Urinary bladder (tissue), 4 donors: ENCODE measurements around the gene SVOP. TPM values are rescaled to one million over a fixed set of nuclear protein-coding genes. Genes with fewer than 3 reads are reported as not detected.
"Not testable (repeated sequence)": the region's sequence is repeated elsewhere in the genome, so short reads cannot be mapped to it uniquely, and the experiment has no call there.

Source experiments
- DNase-seq: peaks from one replicate; pipeline ENCODE4 v3.0.0-alpha.2; 2015; ENCODE audit errors: extremely low spot score
- H3K27ac ChIP-seq: one replicate; pipeline ENCODE4 v1.5.1; 2013; ENCODE audit warnings: low read depth, mild to moderate bottlenecking, moderate library complexity
- H3K36me3 ChIP-seq: one replicate; pipeline ENCODE4 v1.6.1; 2013; ENCODE audit warnings: mild to moderate bottlenecking, moderate library complexity; ENCODE audit not compliant: insufficient read depth
- H3K4me1 ChIP-seq: one replicate; pipeline ENCODE4 v1.6.1; 2013; ENCODE audit warnings: mild to moderate bottlenecking, moderate library complexity; ENCODE audit not compliant: insufficient read depth
- H3K4me3 ChIP-seq: one replicate; pipeline ENCODE4 v1.5.1; 2013; ENCODE audit warnings: low read depth, low read length
- WGBS: extraction: QIAGEN DNeasy Blood & Tissue Kit; methylation state at CpG from one replicate; pipeline ENCODE4 v1.1.7; 2013; 5-methylcytosine and 5-hydroxymethylcytosine counted together
- polyA plus RNA-seq: library from polyadenylated mRNA; stranded (reverse); fragments of 200-250 nt; gene quantifications from one replicate; pipeline ENCODE4 v1.2.3, GENCODE V29; 2013
- total RNA-seq: library from RNA; depleted of rRNA; stranded (reverse); fragments of >200 nt; gene quantifications from one replicate; pipeline ENCODE4 v1.2.3, GENCODE V29; 2014
- donor health status: healthy with polysubstance abuse.
- donor health status: healthy.

Gene SVOP
- total and polyA plus RNA-seq, 2 donors, result 0.13 to 0.48 TPM

- H3K4me1 ChIP-seq, result no peaks in the 10 kb centered on the region
- DNase-seq, result no peak
- WGBS, result 93% methylated on average over 5 of the region's 5 CpGs
- H3K4me3 ChIP-seq, result no peak overlapping the region
- H3K27ac ChIP-seq, result no peak overlapping the region
- H3K36me3 ChIP-seq, result no peaks in the 10 kb centered on the region
These were observed 125.6 kb downstream of the SVOP start for GRCh38 chr12:108895220-108895802.

GRCh38 chr12:108890208-108890607 is 130.7 kb downstream of the SVOP start:
- no peak overlapping the region for H3K27ac ChIP-seq
- DNase-seq, result no peak
- 58% methylated on average over 2 of the region's 2 CpGs for WGBS
- no peak overlapping the region for H3K4me3 ChIP-seq
- no peaks in the 10 kb centered on the region for H3K36me3 ChIP-seq
- no peaks in the 10 kb centered on the region for H3K4me1 ChIP-seq

GRCh38 chr12:108888031-108888430 is 132.8 kb downstream of the SVOP start:
- H3K27ac ChIP-seq, result no peak overlapping the region
- WGBS, result 69% methylated on average over 6 of the region's 6 CpGs
- H3K4me3 ChIP-seq, result no peak overlapping the region
- DNase-seq, result no peak
- H3K4me1 ChIP-seq, result no peaks in the 10 kb centered on the region
- H3K36me3 ChIP-seq, result no peaks in the 10 kb centered on the region

- WGBS, result 64% methylated on average over 9 of the region's 9 CpGs
These were observed 133.8 kb downstream of the SVOP start for GRCh38 chr12:108886873-108887629.

GRCh38 chr12:108884116-108885012 is 136.5 kb downstream of the SVOP start:
- Histone ChIP-seq H3K36me3 (no peaks in the 10 kb centered on the region), H3K4me3 (no peak overlapping the region), H3K27ac (no peak overlapping the region), H3K4me1 (no peaks in the 10 kb centered on the region)
- WGBS, result 60% methylated on average over 16 of the region's 16 CpGs
- DNase-seq, result no peak

More at GRCh38 chr12:108886873-108887629, 133.8 kb downstream of the SVOP start:
- no peak overlapping the region for H3K4me3 ChIP-seq
- no peak overlapping the region for H3K27ac ChIP-seq
- H3K4me1 ChIP-seq, result no peaks in the 10 kb centered on the region
- no peak for DNase-seq
- H3K36me3 ChIP-seq, result no peaks in the 10 kb centered on the region

GRCh38 chr12:108881953-108882352 is 138.9 kb downstream of the SVOP start:
- no peaks in the 10 kb centered on the region for H3K36me3 ChIP-seq
- H3K4me3 ChIP-seq, result no peak overlapping the region
- no peak overlapping the region for H3K27ac ChIP-seq
- no peak for DNase-seq
- H3K4me1 ChIP-seq, result no peaks in the 10 kb centered on the region
- WGBS, result 54% methylated on average over 3 of the region's 3 CpGs

- no peaks in the 10 kb centered on the region for H3K4me1 ChIP-seq
- 49% methylated on average over 16 of the region's 16 CpGs for WGBS
- no peak for DNase-seq
- H3K27ac ChIP-seq, result no peak within 1 kb of the TSS
- H3K4me3 ChIP-seq, result no peak within 1 kb of the TSS
- no peaks in the 10 kb centered on the region for H3K36me3 ChIP-seq
These were observed 141.1 kb downstream of the SVOP start, which contains the start of gene DAO for GRCh38 chr12:108879615-108880254. DAO (plus strand) TSS chr12:108880092; CDS start chr12:108885007, 4,915 bp downstream.

GRCh38 chr12:108876550-108876949 is 144.3 kb downstream of the SVOP start:
- DNase-seq, result no peak
- no peaks in the 10 kb centered on the region for H3K36me3 ChIP-seq
- WGBS, result 83% methylated on average over 3 of the region's 3 CpGs
- H3K4me3 ChIP-seq, result no peak overlapping the region
- no peak overlapping the region for H3K27ac ChIP-seq
- H3K4me1 ChIP-seq, result no peaks in the 10 kb centered on the region

GRCh38 chr12:108875682-108876361 is 145.0 kb downstream of the SVOP start:
- no peak for DNase-seq
- H3K36me3 ChIP-seq, result no peaks in the 10 kb centered on the region
- WGBS, result 81% methylated on average over 3 of the region's 3 CpGs
- no peaks in the 10 kb centered on the region for H3K4me1 ChIP-seq
- no peak overlapping the region for H3K4me3 ChIP-seq
- no peak overlapping the region for H3K27ac ChIP-seq

GRCh38 chr12:108875280-108875679 is 145.6 kb downstream of the SVOP start:
- WGBS, result 30% methylated on average over 1 of the region's 1 CpG
- DNase-seq, result no peak
- H3K4me1 ChIP-seq, result no peaks in the 10 kb centered on the region
- H3K4me3 ChIP-seq, result no peak overlapping the region
- H3K27ac ChIP-seq, result no peak overlapping the region
- no peaks in the 10 kb centered on the region for H3K36me3 ChIP-seq

GRCh38 chr12:108868781-108869180 is 152.1 kb downstream of the SVOP start:
- no peaks in the 10 kb centered on the region for H3K4me1 ChIP-seq
- 91% methylated on average over 4 of the region's 4 CpGs for WGBS
- H3K27ac ChIP-seq, result no peak overlapping the region
- no peak overlapping the region for H3K4me3 ChIP-seq
- no peak for DNase-seq
- H3K36me3 ChIP-seq, result no peaks in the 10 kb centered on the region

GRCh38 chr12:108866083-108866482 is 154.8 kb downstream of the SVOP start:
- H3K4me1 ChIP-seq, H3K4me3 ChIP-seq, H3K36me3 ChIP-seq, DNase-seq, H3K27ac ChIP-seq: not testable (repeated sequence)
- 90% methylated on average over 10 of the region's 10 CpGs for WGBS

GRCh38 chr12:108865169-108865568 is 155.7 kb downstream of the SVOP start:
- no peak for DNase-seq
- no peak overlapping the region for H3K4me3 ChIP-seq
- no peaks in the 10 kb centered on the region for H3K36me3 ChIP-seq
- no peak overlapping the region for H3K27ac ChIP-seq
- WGBS, result 98% methylated on average over 4 of the region's 4 CpGs
- no peaks in the 10 kb centered on the region for H3K4me1 ChIP-seq
